SK-N-MC (cell line): Measurements from ENCODE around the gene GOLGA6A.
A peak's percentile ranks its signal among the peaks of the same experiment; 100 is the strongest.
"Not testable (repeated sequence)": the region's sequence is repeated elsewhere in the genome, so short reads cannot be mapped to it uniquely, and the experiment has no call there.

ENCODE experiments used
- DNase-seq: peaks from one replicate; pipeline ENCODE4 v3.0.0-alpha.2; 2011; ENCODE audit warnings: low read depth, low spot score
- H3K27ac ChIP-seq: fragments of 200-600 bp; sonication (generic); 2 replicates; pipeline ENCODE4 v1.5.1; 2016; ENCODE audit warnings: mixed run types
- H3K36me3 ChIP-seq: fragments of 200-600 bp; sonication (generic); 2 replicates; pipeline ENCODE4 v1.6.1; 2017; ENCODE audit warnings: antibody characterized with exemption, low read length, mixed read lengths; ENCODE audit not compliant: insufficient read depth
- H3K4me3 ChIP-seq: fragments of 200-600 bp; sonication (generic); 2 replicates; pipeline ENCODE4 v1.5.1; 2016
- H3K9ac ChIP-seq: fragments of 200-600 bp; sonication (generic); 2 replicates; pipeline ENCODE4 v1.8.0; 2017; ENCODE audit warnings: mixed run types, mixed read lengths; ENCODE audit not compliant: insufficient read length
- H3K9me3 ChIP-seq: fragments of 200-600 bp; sonication (generic); 2 replicates; pipeline ENCODE4 v1.6.1; 2017; ENCODE audit warnings: low read depth, mild to moderate bottlenecking, antibody characterized with exemption, low read length, moderate library complexity, mixed read lengths
- EZH2 ChIP-seq: fragments of 200-600 bp; sonication (generic); IDR thresholded peaks from one replicate; pipeline ENCODE4 v1.6.1; 2017; ENCODE audit warnings: antibody characterized with exemption
- FOXP2 ChIP-seq: optimal IDR thresholded peaks from 2 replicates; pipeline ENCODE3; 2011; ENCODE audit warnings: mild to moderate bottlenecking, moderate library complexity; ENCODE audit not compliant: insufficient read depth; ENCODE audit errors: extremely low read length, control extremely low read depth
- POLR2AphosphoS5 ChIP-seq: IDR thresholded peaks from 2 replicates; pipeline ENCODE4 v1.6.1; 2012; ENCODE audit warnings: mild to moderate bottlenecking, low read depth, low read length, borderline replicate concordance

GOLGA6A gene

GRCh38 chr15:74055804-74056203 is 26.5 kb downstream of the GOLGA6A start:
- Histone ChIP-seq H3K36me3 (no peaks in the 10 kb centered on the region), H3K27ac (no peak overlapping the region), H3K4me3 (no peak overlapping the region), H3K9ac (no peak overlapping the region), H3K9me3 (no peaks in the 10 kb centered on the region)
- no peak for TF ChIP-seq EZH2
- no peak for TF ChIP-seq POLR2AphosphoS5
- no peak for TF ChIP-seq FOXP2
- no peak for DNase-seq

GRCh38 chr15:74053941-74054529 is 28.3 kb downstream of the GOLGA6A start:
- Histone ChIP-seq H3K9ac (no peak overlapping the region), H3K36me3 (no peaks in the 10 kb centered on the region), H3K27ac (no peak overlapping the region), H3K9me3 (no peaks in the 10 kb centered on the region), H3K4me3 (no peak overlapping the region)
- no peak for DNase-seq
- TF ChIP-seq FOXP2 (no peak), EZH2 (no peak), POLR2AphosphoS5 (no peak)

- no peak for DNase-seq
- Histone ChIP-seq H3K9me3 (no peaks in the 10 kb centered on the region), H3K27ac (no peak overlapping the region), H3K9ac (no peak overlapping the region), H3K4me3 (no peak overlapping the region), H3K36me3 (no peaks in the 10 kb centered on the region)
- TF ChIP-seq EZH2 (no peak), POLR2AphosphoS5 (no peak), FOXP2 (no peak)
Observed at GRCh38 chr15:74053517-74053916, 28.8 kb downstream of the GOLGA6A start.

GRCh38 chr15:74052271-74053260 is 29.8 kb downstream of the GOLGA6A start:
- DNase-seq, H3K4me3 ChIP-seq, H3K9ac ChIP-seq, H3K36me3 ChIP-seq, H3K27ac ChIP-seq, H3K9me3 ChIP-seq: not testable (repeated sequence)

- Histone ChIP-seq H3K36me3 (no peaks in the 10 kb centered on the region), H3K9me3 (no peaks in the 10 kb centered on the region), H3K27ac (peak overlapping the region; percentile 82; the same call in 1 of the 2 replicates), H3K4me3 (peak overlapping the region; percentile 53; the same call in 1 of the 2 replicates), H3K9ac (no peak overlapping the region)
- DNase-seq = no peak
- no peak for TF ChIP-seq FOXP2
Observed at GRCh38 chr15:74050556-74051234, 31.7 kb downstream of the GOLGA6A start.

- no peak for DNase-seq
- no peaks in the 10 kb centered on the region for H3K36me3 ChIP-seq
- no peak overlapping the region for H3K4me3 ChIP-seq
- TF ChIP-seq FOXP2 (no peak), EZH2 (no peak), POLR2AphosphoS5 (no peak)
- H3K9ac ChIP-seq = no peak overlapping the region
- no peak overlapping the region for H3K27ac ChIP-seq
- no peaks in the 10 kb centered on the region for H3K9me3 ChIP-seq
Observed at GRCh38 chr15:74050127-74050526, 32.2 kb downstream of the GOLGA6A start.

- TF ChIP-seq FOXP2 (no peak), EZH2 (no peak), POLR2AphosphoS5 (no peak)
- H3K36me3 ChIP-seq = no peaks in the 10 kb centered on the region
- no peak for DNase-seq
- H3K4me3 ChIP-seq = no peak overlapping the region
- no peak overlapping the region for H3K9ac ChIP-seq
- H3K9me3 ChIP-seq = no peaks in the 10 kb centered on the region
- no peak overlapping the region for H3K27ac ChIP-seq
Observed at GRCh38 chr15:74046275-74046674, 36.1 kb downstream of the GOLGA6A start.

GRCh38 chr15:74045636-74046274 is 36.6 kb downstream of the GOLGA6A start:
- no peaks in the 10 kb centered on the region for H3K36me3 ChIP-seq
- H3K4me3 ChIP-seq = no peak overlapping the region
- no peaks in the 10 kb centered on the region for H3K9me3 ChIP-seq
- no peak for DNase-seq
- no peak for TF ChIP-seq EZH2
- TF ChIP-seq FOXP2 = no peak
- TF ChIP-seq POLR2AphosphoS5 = no peak
- H3K9ac ChIP-seq = no peak overlapping the region
- no peak overlapping the region for H3K27ac ChIP-seq
